GM21786 (cell line): ENCODE measurements around the gene SUV39H2.
"Not testable (repeated sequence)": the region's sequence is repeated elsewhere in the genome, so short reads cannot be mapped to it uniquely, and the experiment has no call there.

Experiments
- ATAC-seq: cut with Tn5 transposase; IDR thresholded peaks from one replicate; pipeline ENCODE4 v1.9.1; 2021; ENCODE audit not compliant: unreplicated experiment

The SUV39H2 gene

GRCh38 chr10:14926722-14927416 lies 48.2 kb downstream of the SUV39H2 start:
- ATAC-seq = peak; percentile 95

- no peak for ATAC-seq
Observed at GRCh38 chr10:14930610-14931009, 51.9 kb downstream of the SUV39H2 start.

DNA sequence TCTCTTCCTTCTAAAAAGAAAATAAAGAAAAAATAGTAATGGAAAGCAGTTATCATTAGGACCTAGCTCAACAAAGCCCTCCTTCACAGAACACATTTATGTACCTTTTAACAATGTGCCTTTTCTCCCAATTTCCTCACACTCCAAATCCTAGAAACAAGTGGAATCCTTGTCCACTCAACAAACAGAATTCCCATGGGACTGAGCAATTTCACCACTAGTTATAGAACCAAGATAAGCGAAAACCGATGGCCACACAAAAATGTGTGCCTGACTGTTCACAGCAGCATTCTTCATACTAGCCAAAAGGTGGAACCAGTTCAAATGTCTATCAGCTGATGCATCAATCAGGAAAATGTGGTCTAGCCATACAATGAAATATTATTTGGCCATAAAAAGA lies 57.9 kb downstream of the SUV39H2 start:
- ATAC-seq = no peak

DNA sequence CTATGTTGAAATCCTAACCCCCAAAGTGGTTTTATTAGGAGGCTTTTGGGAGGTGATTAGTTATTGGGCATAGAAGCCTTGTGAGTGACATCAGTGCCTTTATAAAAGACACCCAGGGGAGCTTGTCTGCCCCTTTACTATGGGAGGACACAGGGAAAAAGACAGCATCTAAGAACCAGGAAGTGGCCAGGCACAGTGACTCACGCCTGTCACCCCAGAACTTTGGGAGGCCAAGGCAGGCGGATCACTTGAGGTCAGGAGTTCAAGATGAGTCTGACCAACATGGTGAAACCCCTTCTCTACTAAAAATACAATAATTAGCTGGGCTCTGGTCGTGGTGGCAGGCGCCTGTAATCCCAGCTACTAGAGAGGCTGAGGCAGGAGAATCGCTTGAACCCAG lies 60.3 kb downstream of the SUV39H2 start:
- peak; percentile 56 for ATAC-seq

GRCh38 chr10:14942147-14942949 lies 63.7 kb downstream of the SUV39H2 start:
- peak; percentile 70 for ATAC-seq

DNA sequence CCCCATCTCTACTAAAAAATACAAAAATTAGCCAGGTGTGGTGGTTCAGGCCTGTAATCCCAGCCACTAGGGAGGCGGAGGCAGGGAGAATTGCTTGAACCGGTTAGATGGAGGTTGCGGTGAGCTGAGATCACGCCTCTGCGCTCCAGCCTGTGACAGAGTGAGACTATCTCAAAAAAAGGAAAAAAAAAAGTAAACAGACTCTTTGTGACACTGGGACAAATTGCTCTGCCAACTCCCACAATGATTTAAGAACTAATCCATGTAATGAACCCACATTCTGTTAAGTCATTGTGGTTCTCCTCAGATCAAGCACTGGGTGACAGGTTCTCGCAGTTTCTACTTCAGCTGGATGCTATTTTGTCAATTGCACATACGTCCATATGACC lies 64.3 kb downstream of the SUV39H2 start:
- ATAC-seq = not testable (repeated sequence)

GRCh38 chr10:14945108-14945507 lies 66.4 kb downstream of the SUV39H2 start:
- ATAC-seq = no peak

DNA sequence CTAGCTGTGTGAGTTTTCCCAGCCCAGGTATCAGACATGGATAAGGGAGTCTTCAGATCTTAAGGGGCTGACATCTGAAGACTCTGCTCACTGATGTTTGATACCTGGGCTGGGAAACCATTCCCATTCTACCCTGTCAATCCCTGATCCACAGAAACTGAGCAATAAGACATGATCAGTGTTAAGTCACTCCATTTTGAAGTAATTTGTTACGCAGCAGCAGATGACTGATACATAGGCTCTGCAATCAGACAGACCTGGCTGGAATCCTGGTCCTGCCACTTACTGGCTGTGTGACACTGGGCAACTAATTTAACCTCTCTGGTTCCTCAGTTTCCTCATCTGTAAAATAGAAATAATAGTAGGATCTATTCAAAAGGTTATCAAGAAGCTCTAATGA lies 68.6 kb downstream of the SUV39H2 start:
- no peak for ATAC-seq

- ATAC-seq = no peak
Observed at GRCh38 chr10:14949291-14949690, 70.6 kb downstream of the SUV39H2 start.

DNA sequence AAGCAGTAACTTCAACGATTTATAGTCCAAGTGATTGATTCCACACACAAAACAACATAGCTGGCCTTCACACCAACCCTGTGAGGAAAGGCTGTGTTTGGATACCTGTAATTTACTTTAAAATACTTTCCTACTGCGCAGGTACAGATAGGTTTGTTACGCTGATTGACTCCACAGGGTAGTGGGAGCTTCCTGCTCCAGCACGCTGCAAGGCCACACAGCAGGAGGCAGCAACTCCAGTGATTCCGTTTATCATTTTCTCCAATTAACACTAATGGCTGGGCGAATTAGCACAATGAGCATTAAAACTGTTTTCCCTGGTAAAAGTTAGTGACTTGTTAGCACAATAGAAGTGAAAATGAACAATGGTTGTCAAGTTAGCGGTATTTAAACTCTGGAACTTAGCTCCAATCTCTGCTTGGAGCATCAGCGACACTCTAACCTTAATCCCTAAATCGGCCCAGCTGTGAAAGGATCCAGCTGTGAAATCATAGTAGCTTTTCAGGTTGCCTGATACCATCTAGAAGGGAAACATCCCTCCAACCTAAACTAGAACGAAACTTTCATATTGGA lies 74.3 kb downstream of the SUV39H2 start:
- no peak for ATAC-seq

DNA sequence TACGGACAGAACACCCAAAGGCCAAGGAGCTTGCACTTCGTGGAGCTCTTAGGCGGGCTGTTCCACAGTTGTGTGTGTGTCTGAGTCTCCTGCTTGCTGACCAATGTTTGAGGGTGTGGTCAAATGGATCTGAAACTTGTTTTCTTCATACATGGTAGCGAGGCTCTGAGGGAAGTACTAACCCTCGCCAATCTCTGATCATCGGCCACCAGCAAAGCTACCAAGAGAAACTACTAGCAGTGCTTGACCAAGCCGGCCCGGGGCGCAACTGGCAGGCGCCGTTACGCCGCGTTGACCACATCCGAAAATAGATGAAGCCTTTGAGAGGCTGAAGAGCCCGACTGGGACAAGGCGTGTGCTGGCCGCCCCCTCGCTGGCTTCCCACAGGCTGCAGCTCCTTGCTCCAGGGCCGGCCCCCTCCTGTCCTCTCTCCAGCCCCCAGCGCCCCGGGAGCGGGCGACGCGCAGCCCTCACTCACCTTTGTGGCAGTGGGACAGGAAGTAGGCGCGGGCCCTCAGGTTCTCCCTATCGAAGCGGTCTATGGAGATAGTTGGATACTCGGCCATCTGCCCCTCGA lies 74.8 kb downstream of the SUV39H2 start:
- peak; percentile 48 for ATAC-seq
